Skin of body (tissue), 2 donors: ENCODE results near the gene LCP1. TPM values are rescaled to one million over a fixed set of nuclear protein-coding genes. Genes with fewer than 3 reads are reported as not detected.

ENCODE experiments used
- DNase-seq: peaks from one replicate; lab custom pipeline; 2025; lab: John Stamatoyannopoulos, UW
- total RNA-seq: library from RNA; depleted of rRNA; stranded (reverse); fragments of >200 nt; gene quantifications from one replicate; pipeline ENCODE4 v1.2.3, GENCODE V29; 2014

LCP1 gene
- total RNA-seq, 1 donor from 2014 or later = 46.7 TPM

- no peak for DNase-seq
These were observed 23.0 kb downstream of the LCP1 start for GRCh38 chr13:46158983-46159382.

GRCh38 chr13:46158222-46158621 is 23.8 kb downstream of the LCP1 start:
- DNase-seq = no peak

- DNase-seq = no peak
These were observed 27.7 kb downstream of the LCP1 start for GRCh38 chr13:46154136-46154801.

- DNase-seq = no peak
These were observed 29.2 kb downstream of the LCP1 start for GRCh38 chr13:46152627-46153328.

- no peak for DNase-seq
These were observed 31.8 kb downstream of the LCP1 start for GRCh38 chr13:46150134-46150693.

- no peak for DNase-seq
These were observed 32.5 kb downstream of the LCP1 start for GRCh38 chr13:46149272-46150133.

- DNase-seq = no peak
These were observed 35.1 kb downstream of the LCP1 start for GRCh38 chr13:46146898-46147297.

- no peak for DNase-seq
These were observed 36.0 kb downstream of the LCP1 start for GRCh38 chr13:46145950-46146349.

- DNase-seq = no peak
These were observed 36.8 kb downstream of the LCP1 start for GRCh38 chr13:46145135-46145534.

GRCh38 chr13:46143184-46143701 is 38.7 kb downstream of the LCP1 start:
- DNase-seq = no peak

GRCh38 chr13:46142776-46143175 is 39.2 kb downstream of the LCP1 start:
- DNase-seq = no peak

- DNase-seq = no peak
These were observed 41.9 kb downstream of the LCP1 start for GRCh38 chr13:46140044-46140443.

- no peak for DNase-seq
These were observed 44.2 kb downstream of the LCP1 start for GRCh38 chr13:46137627-46138317.

- DNase-seq = no peak
These were observed 45.3 kb downstream of the LCP1 start for GRCh38 chr13:46136688-46137087.

GRCh38 chr13:46134961-46135522 is 46.9 kb downstream of the LCP1 start:
- DNase-seq = no peak

GRCh38 chr13:46134494-46134893 is 47.5 kb downstream of the LCP1 start:
- no peak for DNase-seq

- DNase-seq = no peak
These were observed 49.9 kb downstream of the LCP1 start for GRCh38 chr13:46132109-46132508.

- no peak for DNase-seq
These were observed 50.3 kb downstream of the LCP1 start for GRCh38 chr13:46131705-46132104.

GRCh38 chr13:46129955-46130618 is 51.9 kb downstream of the LCP1 start:
- no peak for DNase-seq

GRCh38 chr13:46129124-46129523 is 52.9 kb downstream of the LCP1 start:
- DNase-seq = no peak
